NCI-H82 treated with DMSO at 0.1 percent for 48 hours (cell line): ENCODE results near the gene SNN.

Experiments used
- DNase-seq: peaks from one replicate; lab custom pipeline; 2025; ENCODE audit not compliant: unreplicated experiment; lab: John Stamatoyannopoulos, UW

Gene SNN

GRCh38 chr16:11727796-11728543 is 59.7 kb downstream of the SNN start:
- no peak for DNase-seq
